Activated T-cell treated with anti-CD3 and anti-CD28 coated beads for 24 hours (primary cell): ENCODE results near the gene CCBE1.

Experiments
- DNase-seq: peaks from one replicate; pipeline ENCODE4 v3.0.0-alpha.2; 2020; ENCODE audit warnings: low read depth

CCBE1 gene

DNA sequence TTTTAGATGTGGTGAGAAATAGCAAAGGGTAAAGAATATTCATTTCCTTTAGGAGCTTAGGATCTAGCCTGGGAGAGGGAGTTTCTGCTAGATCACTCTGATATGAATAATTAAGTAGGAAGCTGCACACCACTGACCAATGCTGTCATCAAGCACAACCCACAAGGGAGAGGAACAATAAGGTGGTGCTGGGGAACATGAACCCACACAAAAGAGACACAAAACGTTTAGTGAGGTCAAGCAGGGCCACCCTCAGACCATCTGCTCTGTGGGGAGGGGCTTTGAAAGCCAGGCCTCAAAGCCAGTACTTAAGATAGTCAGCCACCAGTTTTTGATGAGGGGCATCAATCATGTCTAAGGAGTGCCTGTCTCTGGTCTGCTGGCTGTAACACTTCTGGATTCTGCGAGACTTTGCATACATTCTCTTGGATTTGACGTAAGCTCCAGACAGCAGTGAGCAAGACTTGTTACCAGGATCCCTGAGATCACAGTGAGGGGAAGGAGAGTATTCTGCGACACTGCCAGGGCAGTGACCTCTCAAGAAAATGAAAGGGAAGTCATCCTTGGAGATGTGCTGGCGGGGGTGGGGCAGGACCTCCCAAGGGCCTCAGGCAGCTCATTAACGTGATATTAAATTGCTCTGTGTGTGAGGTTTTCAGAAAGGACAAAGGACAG lies 127.0 kb downstream of the CCBE1 start:
- no peak for DNase-seq

DNA sequence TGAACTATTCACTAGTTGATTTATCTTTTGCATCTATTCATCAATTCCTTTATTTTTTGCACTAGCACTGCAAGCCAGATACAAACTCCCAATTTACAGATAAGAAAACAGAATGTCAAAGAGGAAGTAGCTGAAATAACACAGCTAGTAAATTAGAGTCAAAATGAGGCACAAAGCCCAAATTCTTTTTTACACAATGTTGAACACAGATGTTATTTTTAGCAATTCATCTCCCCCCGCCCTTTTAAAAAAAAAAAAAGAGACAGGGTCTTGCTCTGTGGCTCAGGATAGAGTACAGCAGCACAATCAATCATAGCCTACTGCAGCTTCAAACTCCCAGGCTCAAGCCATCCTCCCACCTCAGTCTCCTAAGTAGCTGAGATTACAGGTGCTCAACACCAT lies 127.8 kb downstream of the CCBE1 start:
- no peak for DNase-seq

DNA sequence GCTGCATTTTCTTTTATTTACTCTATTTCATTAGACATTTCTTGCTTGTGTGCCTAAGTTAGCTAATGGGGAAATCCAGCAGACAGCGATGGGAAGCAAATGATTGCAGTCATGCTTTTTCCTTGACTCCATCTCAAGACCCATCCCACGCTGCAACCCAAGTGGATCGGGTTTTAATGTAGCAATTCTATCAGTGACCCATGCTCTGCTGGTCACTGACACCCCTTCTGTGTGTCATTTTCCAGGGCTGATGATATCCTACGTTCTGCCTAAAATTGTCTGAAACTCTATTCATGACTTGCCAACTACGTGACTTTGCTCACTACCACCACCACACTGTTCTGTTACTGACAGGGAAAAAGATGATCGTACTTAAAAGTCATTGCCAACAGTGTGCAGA lies 129.8 kb downstream of the CCBE1 start:
- no peak for DNase-seq

DNA sequence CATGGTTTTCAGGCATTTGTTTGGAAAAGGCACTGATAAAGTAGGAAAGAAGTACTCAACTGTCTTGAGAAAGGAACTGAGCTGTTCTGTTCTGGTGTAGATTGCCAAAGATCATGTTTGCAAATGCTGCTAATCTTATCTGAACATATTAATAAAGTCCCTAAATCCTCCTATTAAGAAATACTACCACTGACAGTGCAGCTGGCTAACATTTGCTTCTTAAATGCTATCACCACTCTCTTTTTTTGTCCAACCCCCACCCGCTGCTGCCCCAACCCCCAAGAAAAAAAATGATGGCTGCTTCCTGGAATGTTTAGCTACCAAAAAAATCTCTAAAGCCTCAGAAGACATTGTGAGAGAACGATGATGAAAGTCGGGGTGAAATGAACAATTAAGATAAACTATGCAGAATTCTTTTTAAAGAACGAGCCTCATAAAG lies 130.7 kb downstream of the CCBE1 start:
- DNase-seq: no peak

DNA sequence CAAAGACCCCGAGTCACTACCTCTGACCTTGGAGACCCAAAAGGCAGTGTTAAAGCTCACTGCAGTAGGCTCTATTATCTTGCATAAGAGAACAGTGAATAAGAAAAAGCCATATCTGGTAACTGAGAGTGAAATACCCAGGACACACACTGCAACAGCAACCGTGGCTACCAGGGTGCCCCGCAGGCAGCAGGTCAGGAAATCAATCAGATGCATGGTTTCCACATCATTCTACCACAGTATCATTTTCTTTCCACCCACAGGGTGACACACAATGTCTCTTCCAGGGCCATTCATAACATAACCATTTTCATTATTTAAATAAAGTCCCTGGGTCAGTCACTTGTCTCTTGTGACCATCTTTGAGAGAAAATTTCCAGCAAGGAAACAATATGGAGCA lies 131.3 kb downstream of the CCBE1 start:
- DNase-seq: no peak

DNA sequence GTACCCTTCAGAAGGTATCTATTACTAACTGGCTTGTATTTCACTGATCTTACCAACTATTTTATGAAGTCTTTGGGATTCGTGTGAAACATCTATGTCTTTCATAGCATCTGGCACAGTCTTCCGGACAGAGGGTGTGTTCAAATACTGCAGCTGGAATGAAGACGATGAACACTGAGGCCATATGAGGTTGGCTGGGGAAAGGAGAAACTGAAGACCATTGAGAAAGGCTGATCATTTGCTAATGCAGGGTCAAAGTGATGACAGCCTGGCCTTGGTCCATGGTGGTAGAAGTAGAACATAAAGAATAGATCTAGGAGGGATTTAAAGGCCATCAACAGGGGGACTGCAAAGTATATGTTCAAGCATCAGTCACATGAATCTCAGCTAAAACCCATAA lies 132.7 kb downstream of the CCBE1 start:
- DNase-seq: no peak

DNA sequence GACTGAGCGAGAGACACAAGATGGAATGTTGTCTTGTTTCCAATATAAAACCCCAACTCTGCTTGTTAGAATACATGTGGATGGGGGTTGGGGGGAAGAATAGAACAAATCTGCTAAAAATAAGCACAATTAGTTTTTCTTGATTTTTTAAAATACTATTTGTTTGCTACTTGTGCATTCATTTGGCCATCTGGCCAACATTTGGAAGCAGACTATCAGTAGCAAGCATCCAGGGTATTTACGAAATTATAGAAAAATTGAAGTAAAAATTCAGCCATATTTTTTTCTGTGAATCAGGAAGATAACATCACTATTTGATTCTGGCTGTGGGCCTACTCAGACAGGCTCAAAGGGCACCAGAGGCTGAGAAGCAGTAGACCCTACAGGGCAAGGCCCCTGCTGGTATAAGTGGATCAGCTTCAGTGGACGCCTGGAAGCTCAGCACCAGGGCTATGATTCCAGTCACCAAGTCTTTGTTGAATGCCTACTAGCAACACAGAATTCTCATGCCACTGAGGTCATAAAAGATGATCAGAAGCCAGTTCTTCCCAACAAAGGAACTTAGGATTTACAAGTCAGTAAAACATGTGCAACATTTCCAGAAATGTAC lies 133.9 kb downstream of the CCBE1 start:
- DNase-seq: no peak

DNA sequence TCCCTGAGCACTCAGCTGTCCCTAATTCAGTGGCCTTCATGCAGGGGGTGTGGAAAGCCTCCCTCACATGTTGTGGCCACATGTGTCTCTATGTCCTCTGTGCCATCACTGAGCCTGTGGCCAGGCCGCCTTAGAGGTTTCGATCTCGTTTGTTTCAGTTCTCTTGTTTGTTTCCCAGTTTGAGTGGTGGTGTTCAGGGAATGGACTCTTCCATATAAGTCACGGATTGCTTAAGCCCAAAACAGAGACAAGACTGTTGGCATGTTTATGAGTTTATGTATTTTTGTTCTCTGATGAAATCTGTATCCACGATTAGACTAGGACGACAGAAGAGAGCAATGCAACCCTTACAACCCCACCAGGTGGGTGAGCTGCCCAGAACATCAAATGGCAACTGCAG lies 134.5 kb downstream of the CCBE1 start:
- DNase-seq: no peak

DNA sequence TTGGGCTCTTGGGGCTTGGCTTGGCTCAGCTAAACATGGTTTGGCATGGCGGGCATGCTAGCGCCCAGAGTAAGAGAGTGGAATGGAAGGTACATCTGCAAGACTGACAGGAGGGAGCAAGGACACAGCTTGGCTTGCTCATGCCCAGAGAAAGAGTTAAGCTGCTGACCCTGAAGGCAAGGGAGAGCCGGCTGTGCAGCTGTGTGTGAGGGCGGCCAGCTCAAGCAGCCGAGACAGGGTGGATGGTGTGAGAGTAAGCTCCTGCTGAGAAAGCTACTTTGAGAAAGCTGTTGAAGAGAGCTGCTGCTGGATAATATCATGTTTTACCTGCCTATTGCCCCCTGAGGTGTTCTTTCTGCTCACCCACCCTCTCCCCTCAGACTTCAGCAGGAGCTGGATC lies 135.6 kb downstream of the CCBE1 start:
- DNase-seq: no peak

DNA sequence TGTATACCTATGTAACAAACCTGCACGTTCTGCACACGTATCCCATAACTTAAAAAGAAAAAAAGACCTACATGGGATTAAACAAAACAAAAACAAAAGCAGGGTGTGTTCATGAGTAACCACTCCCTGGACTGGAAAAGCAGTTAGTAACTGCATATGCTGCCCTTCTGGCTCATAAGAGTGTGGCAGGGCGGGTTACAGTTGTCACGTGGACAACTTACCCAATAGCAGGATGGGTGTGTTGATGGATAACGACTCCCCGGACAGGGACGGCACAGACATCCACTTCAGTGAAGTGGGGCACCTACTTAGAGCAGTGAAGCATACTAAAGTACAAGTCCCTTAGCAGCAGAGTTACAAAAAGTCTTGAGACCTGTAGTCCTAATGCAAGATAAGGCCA lies 136.7 kb downstream of the CCBE1 start:
- DNase-seq: no peak

DNA sequence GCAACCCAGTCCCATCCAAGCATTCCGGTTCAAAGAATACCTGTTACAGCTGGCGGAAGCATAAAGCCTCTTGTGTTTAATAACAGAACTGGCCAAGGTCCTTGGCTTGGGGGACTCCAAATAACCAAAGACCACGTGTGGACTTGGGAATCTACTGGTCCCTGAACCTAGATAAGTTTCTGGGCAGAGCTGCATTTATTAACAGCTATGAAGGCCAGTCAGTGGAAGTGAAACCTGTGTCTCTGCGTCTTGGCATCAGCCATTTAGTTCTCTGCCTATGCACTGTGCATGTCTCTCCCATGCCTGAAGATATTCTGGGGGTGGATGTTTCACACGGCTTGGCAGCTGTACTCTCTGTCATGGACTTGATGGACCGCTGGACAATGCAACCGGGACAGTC lies 137.7 kb downstream of the CCBE1 start:
- no peak for DNase-seq

DNA sequence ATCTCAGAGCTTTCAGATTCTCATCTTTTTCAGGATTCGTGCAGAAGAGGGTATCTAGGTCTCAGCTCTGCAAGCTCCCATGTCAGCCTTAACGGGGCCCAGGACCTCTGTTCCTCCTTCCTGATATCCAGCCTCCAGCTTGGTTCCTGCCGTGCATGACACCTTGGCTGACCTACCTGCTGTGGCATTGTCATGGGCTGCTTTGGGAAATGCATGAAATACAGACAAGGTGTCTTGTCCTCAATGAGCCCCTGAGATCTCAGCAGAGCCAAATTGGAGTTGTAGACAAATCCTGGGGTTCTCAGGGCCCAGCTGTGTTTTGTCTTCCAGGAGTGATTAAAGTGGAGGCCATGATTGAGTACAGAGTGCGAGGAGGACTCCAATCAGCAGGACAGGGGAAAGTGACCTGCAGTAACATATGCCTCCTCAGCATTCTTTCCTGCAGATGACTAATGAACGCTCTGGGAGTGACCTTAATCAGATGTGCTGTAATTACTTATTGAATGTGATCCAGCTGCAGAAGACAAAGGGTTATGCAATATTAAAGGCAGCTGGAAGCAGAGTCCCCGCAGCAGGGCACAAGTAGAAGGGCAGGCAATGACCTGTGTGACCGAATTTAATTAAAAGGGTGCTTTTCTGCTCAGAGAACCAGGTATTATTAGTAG lies 141.1 kb downstream of the CCBE1 start:
- DNase-seq: no peak

DNA sequence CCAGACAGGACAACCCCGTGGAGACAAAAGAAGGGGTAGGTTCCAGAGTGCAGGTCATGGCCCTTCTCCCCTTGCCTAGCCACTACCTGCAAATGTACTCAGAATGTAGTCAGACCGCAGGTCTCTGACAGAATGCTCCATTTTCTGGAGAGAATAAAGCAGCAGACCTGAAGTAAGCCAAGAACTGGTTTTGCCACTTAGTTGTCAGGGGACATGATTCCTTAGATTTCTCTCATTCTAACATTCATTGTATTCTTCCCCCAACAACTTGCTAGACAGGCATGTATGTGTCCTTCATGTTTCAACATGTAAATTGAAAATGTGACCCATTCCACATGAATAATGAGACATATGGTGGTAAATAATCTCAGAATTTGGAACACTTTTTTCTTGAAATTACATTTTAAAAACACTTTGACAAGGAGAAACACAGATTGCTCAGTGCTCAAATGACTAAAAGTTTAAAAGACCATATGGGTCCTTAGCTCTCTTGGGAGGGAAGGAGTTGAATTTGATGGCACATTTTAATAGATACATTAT lies 142.4 kb downstream of the CCBE1 start:
- no peak for DNase-seq

DNA sequence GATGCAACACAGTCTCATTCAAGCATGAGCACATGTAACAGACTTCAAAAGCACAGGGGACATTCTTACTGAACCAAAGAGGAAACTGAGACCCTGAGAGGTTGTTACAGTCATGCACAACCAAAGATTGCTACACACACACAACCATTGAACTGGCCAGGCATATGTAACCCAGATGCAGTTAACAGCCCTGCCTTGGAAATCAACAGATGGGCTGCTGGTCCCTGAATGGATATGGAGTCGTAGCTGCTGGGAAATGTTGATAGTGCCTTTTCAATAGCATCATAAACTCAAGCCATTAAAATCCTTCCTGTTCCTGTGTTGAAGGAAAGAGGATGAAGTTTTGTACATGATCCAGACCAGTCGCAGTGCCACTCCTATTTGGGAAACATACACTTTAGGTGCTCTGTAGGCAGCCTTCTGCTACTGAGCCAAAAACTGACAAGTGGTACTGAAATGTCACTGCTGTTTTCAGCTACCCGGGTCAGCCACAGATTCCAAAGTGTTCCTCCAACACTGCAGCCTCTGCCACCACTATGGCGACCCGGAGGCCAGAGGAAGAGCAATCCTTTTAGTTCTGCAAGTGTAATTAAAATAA lies 143.9 kb downstream of the CCBE1 start:
- no peak for DNase-seq

DNA sequence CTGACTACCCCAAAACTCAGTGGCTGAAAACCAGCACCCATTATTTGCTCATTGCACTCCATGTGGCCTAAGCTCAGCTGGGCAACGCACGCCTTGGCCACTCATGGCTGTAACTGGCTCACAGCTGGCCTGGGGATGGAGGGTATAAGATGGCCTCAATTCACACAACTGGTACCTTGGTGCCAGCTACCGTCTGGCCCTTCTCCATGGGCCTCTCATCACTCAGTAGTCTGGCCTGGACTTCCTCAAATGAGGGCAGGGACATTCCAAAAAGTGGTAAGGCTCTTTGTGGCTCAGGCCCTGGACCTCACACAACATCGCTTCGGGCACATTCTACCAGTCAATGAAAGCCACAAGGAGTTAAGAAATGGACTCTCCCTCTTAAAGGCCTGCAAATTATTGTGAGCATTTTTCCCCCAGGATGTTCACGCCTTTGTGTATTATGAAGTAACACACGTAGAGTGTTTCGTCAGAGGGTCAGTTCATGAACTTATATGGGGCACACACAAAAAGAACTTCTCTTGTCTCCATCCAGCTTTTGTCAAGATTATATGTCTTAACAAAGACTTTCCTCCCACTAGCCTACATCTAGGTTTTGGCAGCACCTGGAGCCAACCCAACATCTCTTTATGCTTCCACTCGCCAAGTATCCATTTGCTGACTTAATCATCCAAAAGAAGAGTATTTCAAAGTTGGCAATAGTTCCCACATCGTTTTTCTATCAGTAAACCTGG lies 145.2 kb downstream of the CCBE1 start:
- DNase-seq: no peak

DNA sequence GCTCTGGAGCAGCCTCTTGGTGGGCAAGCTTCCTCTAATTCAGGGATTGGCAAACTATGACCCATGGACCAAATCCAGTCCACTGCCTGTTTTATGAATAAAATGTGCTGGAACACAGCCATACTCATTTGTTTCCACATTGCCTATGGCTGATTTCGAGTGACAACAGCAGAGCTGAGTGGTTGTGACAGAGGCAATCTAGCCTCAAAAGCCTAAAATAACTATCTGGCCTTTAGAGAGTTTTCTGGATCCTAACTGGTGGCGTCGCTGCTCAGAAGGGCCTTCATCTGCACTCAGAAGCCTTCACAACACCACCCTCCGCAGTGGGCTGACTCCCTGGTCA lies 147.1 kb downstream of the CCBE1 start:
- no peak for DNase-seq

DNA sequence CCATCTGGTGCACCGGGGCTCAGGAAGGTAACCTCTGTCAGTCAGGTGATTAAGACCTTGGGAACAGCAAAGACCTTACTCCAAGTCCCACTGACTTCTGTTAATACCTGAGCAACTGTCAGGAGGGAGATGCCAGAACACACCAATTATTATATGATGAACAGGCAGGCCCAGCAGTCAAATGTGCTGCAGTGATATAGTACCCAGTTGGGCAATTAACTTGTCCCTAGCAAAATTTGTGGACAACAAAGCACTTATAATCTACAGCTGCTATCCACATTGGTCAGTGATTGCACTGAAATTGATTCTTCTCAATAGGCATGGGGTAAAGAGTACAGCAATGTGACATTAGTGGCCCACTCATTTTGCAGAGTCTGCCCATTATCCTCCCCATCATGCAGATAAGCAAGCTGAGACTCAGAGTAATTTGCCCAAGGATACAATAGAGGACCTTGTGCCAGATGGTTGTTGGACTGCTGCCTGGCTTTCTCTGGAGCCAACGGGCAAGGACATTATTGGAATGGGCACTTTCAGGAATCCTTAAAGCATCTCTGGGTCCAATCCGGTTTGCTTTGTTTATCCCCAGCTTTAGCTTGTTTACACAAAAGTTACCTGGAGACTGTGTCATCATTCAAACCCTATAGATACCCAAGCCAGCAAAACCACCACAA lies 147.6 kb downstream of the CCBE1 start:
- DNase-seq: no peak

DNA sequence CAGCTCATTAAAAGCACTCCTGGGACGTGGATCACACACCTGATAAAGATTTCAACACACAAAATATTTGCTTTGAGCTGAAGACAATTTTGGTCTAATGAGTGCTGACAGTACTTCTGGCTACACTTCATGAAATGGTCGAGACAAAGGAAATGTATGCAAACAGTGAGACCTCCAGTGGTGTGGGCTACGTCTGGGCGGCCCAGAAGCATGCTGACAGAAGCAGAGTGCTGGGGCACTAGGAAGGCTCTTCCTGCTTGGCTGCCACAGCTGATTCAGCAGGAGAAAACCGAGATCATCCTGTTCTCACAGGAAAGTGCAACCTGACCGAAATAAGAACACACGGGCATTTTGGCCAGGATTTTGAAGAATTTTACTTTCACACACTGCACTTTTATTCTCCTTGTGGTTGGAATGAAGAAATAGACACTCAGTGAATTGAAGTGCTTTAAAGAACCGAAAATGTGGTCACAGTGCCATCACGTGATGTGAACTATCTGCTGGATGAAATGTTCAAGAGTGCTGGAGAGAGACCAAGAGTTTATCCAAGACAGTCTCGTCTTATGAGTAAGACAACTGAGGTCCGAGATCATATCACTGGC lies 149.5 kb downstream of the CCBE1 start:
- DNase-seq: no peak

DNA sequence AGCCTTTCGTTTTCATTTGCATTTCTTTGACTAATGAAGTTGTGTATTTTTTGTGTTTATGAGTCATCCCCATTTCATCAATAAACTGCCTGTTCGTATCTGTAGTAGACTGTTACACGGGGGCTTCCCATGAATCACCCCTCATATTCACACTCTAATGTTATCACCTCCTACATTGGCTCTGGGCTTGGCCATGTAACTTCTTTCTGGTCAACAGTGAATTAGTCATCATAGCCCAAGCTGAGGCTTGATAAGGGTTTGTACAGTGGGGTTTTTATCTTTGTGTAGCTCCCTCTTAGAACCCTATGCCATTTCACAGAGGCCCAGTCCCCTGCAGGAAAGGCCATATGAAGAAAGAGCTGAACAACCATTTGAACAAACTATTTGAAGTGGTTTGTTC lies 151.0 kb downstream of the CCBE1 start:
- DNase-seq: no peak

DNA sequence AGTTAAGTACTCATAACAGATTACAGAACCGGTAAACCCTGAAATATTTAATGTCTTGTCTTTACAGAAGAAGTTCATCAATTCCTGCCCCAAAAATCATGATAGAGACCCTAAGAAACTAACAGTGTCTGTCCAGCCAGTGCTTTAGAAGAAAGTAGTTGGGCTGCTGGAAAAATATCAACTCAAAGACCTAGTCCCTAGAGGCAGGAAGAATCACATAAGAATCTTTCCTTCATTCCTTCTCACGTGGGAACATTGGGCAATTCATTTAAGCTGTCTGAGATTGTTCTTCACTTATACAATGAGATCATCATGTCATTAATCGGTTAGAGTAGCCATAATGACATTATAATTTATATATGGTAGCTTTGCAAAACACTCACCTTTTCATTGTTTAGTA lies 156.4 kb downstream of the CCBE1 start:
- no peak for DNase-seq

DNA sequence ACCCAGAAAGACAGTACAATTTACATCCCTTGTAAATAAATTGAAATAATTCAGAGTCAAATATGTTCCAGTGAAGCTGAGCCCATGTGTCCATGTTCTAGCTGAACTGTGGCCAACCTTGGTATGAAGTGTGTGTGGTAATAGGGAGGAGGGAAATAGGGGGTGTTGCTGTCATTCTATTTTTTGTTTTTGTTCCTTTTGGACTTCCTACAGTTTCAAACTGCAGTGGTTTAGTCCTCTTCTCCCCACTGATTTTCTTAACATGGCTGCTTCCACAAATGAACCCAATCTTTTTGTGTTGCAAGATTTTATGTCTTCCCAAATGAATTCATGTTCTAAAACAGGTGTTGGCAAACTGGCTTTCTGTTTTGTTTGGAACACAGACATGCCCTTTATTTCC lies 156.9 kb downstream of the CCBE1 start:
- no peak for DNase-seq
